GM18502 (cell line): Measurements from ENCODE around the gene HDAC7.

Source experiments
- ATAC-seq: cut with Tn5 transposase; IDR thresholded peaks from one replicate; pipeline ENCODE4 v1.9.1; 2021; ENCODE audit warnings: mild to moderate bottlenecking; ENCODE audit not compliant: unreplicated experiment, poor library complexity

Gene HDAC7

DNA sequence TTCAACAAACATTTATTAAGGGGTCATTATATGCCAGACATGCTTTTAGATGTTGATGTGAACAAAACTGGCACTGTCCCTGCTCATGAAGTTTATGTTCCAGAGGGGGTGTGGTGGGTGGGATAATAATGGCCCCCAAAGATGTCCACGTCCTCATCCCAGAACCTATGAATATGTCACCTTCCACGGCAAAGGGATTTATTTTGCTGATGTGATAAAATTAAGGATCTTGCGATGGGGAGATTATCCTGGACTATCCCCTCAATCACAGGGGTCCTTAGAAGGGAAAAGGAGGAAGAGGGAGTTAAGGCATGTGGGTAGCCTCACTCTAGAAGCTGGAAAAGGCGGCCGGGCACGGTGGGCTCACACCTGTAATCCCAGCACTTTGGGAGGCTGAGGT is 48.4 kb downstream of the HDAC7 start:
- no peak for ATAC-seq

GRCh38 chr12:47770086-47770726 is 49.5 kb downstream of the HDAC7 start:
- ATAC-seq: no peak

DNA sequence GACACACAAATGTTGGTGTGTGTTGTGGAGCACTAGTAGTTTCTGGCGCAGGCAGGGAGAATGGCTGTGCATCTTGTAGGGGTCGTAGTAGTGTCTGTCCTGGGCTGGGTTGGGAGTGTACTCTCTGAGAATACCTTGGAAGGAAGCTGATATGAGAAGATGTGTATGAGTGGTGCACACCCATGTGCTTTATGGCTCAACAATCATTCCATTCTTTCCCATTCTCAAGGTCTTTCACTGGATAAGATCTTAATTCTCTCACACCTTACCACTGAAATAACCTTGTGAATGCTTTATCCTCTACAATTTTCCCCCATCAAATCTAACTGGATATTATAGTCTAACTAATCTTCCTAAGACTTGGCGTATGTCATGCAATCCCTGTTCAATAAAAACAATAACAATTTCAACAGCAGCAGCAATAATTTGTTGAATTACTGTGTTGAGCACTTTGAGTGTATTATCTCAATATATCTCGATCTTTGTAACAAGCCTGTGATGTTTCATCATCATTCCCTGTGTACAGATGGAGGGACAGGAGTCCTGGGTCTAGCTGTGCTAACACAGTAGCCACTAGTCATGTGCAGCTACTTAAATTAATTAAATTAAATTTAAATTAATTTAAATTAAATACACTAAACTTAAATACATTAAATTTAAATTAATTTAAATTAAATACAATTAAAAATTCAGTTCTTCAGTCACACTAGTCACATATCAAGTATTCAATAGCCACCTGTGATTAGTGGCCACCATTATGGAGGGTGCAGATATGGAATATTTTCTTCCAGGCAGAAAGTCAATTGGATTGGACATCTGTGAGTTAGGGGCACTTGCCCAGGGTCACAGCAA is 50.2 kb downstream of the HDAC7 start:
- ATAC-seq: no peak

DNA sequence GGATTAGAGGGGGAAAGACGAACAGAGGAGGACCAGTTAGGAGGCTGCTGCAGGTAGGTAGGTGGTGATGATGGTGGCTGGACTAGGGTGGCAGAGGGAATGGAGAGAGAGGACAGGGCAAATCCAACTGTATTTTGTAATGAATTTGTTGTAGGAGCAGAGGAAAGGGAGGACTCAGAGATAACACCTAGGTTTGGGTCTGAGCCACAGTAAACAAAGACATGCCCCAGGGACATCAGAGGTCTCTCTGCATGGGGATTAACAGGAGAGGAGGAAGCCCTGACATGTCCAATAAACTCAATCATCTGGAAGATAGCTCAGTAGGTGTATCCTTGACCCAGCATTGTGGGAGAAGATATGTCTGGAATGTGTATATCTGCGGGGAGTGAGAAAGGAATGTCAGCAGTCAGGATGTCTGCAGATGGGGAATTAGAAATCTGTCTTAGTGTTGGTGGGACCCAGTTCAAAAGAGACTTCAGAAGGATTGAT is 51.3 kb downstream of the HDAC7 start:
- no peak for ATAC-seq

- ATAC-seq: no peak
Observed at GRCh38 chr12:47767216-47767724, 52.4 kb downstream of the HDAC7 start.

DNA sequence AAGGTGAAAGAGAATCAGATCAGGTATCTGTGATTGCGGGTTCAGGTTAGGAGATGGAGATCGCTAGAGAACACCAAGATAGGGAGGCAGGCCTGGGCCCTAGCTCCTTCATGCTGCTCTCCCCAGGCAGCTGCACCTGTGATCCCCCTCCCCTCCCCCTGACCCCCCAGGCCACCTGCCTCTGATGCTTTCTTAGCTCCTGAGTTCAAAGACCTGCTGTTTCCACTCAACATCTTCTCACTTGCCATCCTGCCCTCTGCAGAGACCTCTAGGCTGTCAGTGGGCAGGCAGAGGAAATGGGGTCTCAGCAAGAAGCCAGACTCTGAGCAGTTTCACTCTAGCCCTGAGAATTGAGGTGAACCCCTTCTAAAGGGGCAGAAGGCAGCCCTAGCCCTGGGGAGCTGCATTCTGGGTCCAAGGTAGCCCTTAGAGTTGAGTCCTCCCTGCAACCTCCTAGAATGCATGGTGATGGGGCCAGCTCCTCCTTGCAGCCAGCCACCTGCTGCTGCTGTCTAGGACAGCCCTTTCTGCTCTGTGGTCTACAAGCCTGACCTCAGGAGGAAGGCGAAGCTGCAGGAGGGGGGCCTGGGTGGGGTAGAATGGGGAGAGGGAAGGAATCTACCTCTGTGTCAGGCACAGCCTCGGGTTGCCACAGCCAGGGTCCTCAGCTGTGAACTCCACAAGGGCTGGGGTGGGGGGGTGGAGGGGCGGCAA is 53.0 kb downstream of the HDAC7 start:
- ATAC-seq: no peak

GRCh38 chr12:47763481-47764346 is 56.0 kb downstream of the HDAC7 start:
- no peak for ATAC-seq

DNA sequence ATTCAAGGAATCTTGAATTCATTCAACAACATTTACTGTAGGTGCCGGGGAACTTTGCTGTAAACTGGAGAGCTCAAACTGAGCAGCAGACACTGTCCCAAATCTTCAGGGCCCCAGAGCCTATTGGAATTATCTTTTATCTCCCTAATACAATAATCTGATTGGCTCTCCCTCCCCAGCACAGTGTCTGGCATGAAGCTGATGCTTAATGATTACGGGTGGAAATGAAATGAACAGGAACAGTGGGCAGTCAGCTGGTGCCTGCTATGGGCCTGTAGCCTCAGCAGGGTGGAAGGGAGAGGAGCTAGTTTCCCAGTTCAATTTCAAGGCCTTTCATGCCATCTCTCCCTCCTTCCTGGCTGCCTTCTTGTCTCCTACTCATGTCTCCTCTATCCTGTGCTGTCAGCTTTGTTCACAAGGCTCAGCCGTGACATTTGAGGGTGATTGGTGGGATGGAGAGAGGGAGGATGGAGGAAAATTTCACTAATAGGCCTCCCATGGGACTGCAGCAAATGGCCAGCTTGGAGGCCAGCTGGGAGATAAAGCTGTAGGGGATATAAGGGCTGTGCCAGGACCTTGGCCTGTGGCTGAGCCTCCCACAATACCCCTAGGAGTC is 56.7 kb downstream of the HDAC7 start:
- no peak for ATAC-seq

GRCh38 chr12:47758834-47759690 is 60.6 kb downstream of the HDAC7 start, which contains the start of gene RAPGEF3:
Gene RAPGEF3, minus strand, starts transcription at chr12:47758880. Its CDS starts 324 bp downstream, at chr12:47758556.
- peak; percentile 63 for ATAC-seq

DNA sequence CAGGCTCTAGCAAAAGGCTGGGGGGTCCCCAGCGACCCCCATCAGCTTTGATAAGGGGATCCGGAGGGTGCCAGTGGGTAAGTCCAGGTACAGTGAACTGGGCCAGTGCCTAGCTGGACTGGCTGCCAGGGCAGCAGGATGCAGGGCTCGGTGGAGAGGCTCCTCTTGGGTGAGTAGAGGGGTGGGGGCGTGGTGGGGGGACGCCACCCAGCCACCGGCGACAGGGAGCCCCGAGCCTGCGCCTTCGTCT is 61.2 kb downstream of the HDAC7 start:
- no peak for ATAC-seq

GRCh38 chr12:47757840-47758583 is 61.7 kb downstream of the HDAC7 start:
- ATAC-seq: no peak

DNA sequence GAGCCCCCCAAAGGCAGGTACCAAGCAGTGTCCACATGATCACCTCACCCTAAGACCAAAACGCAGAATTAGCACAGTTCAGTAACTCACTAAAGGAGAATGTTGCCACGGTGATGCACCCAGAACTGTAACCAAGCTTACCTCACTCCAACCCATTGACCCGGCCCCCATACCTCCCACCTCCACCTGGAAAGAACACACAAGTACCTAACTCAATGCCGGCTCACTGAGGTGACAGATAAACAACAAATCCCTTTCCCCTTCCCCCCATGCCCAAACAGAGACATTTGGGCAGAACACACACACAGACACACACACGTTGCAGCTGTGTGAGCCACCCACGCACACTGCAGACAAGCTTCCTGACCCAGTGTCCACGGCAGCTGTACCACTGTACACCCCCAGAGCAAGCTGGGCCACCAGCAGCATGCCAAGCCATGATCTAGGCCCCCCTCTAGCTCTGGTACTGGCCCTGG is 62.3 kb downstream of the HDAC7 start:
- ATAC-seq: no peak

GRCh38 chr12:47755655-47756562 is 63.8 kb downstream of the HDAC7 start:
- peak; percentile 76 for ATAC-seq

DNA sequence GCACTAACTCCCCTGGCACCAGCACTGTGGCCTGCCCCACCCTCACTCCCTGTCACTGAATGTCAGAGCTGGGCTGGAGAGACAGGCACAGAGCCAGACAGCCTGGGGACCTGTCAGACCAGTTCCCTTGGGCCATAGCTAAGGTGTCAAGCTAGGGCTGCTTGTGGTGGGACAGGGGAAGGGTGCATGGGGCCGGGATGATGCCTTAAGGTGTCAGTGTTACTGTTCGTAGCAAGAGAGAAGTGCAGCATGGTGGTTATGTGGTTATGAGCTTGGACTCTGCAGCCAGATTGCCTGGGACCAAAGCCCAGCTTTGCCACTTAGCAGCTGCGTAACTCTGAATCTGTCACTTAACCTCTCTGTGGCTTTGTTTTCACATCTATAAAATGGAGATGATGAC is 64.8 kb downstream of the HDAC7 start:
- peak; percentile 19 for ATAC-seq

GRCh38 chr12:47754126-47754525 is 65.6 kb downstream of the HDAC7 start:
- no peak for ATAC-seq

- no peak for ATAC-seq
Observed at GRCh38 chr12:47753021-47754001, 66.4 kb downstream of the HDAC7 start.
